ENCODE results near the gene PLCB1.
A peak's percentile ranks its signal among the peaks of the same experiment; 100 is the strongest.

The PLCB1 gene

DNA sequence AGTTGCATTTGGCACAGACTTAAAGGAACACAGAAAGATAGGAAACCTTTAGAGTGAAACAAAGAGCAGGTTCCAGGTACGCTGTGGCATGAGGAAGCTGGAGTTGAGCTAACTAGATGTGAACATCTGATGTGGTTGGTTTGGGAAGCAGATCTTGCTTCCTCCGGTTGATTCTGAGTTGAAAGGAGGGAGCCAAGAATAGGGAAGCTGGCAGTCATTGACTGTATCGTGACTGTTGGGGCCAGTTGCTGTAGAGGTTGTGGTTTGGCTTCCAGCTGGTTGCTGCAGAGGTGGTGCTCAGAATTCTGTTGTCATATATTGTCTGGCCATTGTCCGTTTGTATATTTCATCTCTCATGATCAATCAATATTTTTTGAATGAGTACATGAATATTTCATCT lies 325.9 kb downstream of the PLCB1 start:
- DNase-seq, result no peak

- no peak for DNase-seq
Measured at GRCh38 chr20:8461186-8461585, 329.1 kb downstream of the PLCB1 start.

GRCh38 chr20:8464368-8464767 lies 332.3 kb downstream of the PLCB1 start:
- DNase-seq, result no peak

GRCh38 chr20:8466781-8467180 lies 334.7 kb downstream of the PLCB1 start:
- peak; percentile 61 for DNase-seq

- no peak for DNase-seq
Measured at GRCh38 chr20:8470156-8470555, 338.1 kb downstream of the PLCB1 start.

DNA sequence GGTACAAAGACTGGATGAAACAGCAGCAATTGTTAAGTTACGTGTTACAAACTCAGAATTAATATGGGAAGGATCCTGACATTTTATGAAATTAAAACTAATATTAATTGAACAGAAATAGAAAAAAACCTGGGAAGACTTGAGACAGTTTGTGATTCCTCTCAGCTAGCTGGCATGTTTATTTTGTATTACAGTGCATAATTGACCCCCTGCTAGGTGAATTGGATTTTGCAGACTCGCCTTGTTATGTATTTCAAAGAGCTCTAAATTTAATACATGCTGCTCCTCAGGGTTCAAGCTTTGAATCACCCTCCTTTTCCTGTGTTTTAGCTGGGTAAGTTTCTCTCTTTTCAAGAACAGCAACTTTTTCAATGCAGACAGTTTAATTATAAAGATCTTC lies 339.4 kb downstream of the PLCB1 start:
- no peak for DNase-seq

- DNase-seq, result peak; percentile 4
Measured at GRCh38 chr20:8473459-8473858, 341.4 kb downstream of the PLCB1 start.

- no peak for DNase-seq
Measured at GRCh38 chr20:8474027-8474668, 342.1 kb downstream of the PLCB1 start.

GRCh38 chr20:8476021-8476420 lies 344.0 kb downstream of the PLCB1 start:
- no peak for DNase-seq

- DNase-seq, result no peak
Measured at GRCh38 chr20:8480597-8480996, 348.5 kb downstream of the PLCB1 start.

DNA sequence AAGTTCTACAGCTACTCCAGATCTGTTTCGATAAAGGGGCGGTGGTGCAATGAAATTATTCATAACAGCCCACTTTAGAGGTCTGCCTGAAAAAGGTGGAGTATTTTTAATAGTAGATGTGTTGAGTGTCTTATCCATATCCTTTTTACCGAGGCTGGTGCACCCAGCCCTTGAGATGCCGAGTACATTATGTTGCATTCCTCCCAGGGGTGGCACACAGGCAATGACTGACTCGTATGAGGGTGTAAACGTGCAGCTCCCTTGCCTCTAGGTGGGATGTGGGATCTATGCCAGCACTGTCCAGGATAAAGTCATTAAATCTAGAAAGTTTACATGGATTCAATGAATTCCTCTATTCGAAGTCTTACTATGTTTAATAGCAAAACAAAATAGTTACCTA lies 355.6 kb downstream of the PLCB1 start:
- DNase-seq, result no peak

DNA sequence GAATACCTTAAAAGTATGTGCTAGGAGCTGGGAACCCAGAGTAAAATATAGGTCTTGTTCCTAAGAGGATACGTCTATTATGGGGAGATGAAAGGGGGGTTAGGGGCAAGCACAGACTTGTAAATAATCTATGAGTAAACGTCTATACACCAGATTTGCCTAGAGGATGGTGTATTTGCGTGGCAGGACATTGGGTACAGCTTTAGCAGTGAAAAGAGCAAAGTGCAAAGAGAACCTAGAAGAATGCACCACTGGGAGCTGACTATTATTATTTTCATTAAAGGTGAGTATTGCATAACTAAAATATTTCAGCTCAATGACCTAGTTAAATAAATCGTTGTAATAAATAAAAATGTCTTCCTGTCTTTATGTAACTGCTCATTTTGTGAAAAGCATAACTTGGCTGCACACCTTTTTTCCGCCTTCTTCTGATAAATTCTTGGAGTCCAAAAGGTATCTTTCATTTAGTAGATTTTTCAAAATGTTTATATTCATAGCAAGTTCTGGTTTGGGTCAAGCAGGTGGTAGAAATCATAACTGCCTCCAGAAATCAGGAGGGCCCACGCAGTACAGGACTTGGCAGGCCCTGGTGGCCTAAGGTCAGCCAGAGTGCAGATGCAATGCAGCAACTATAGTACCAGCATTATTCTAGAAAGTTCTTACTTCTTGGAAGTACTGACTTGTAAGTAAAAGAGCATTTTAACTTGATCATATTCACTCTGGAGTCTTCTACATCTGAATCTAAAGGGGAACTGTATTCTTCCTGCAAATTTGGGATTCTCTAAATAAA lies 357.2 kb downstream of the PLCB1 start:
- DNase-seq, result no peak

- no peak for DNase-seq
Measured at GRCh38 chr20:8490076-8490830, 358.2 kb downstream of the PLCB1 start.

GRCh38 chr20:8492173-8492572 lies 360.1 kb downstream of the PLCB1 start:
- no peak for DNase-seq

DNA sequence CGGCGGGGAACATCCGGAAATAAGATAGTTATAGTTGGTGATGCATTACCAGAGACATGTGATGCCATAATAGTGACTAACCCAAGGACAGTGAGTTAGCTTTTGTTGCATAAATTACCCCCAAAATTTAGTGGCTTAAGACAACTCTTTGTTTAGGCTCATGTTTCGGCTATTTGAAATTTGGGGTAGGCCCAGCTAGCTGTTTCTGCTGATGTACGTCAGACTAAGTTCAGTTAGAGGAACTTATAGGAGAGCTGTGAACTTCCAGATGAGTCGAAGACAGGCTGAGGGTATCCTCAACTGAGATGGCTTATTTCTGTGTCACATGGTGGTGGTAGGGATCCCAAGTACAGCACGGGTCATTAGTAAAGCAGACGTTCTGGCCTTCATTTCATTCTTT lies 366.5 kb downstream of the PLCB1 start:
- no peak for DNase-seq

DNA sequence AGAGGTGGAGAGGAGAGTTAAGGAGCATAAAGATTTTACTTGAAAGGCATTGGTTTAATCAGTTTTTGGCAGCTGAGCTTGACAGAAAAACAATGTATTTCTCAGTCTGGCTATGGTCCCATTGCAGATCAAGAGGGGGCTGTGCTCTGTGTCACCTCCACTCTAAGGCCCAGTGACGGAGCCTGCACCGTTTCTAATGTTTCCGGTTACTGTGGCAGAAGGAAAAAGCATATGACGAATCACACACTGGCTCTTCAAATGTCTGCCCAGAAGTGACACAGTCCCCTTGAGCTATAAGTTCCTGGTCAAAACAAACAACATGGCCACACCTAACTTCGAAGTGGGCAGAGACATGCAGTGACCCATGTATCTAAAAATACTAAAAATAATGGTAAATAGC lies 372.0 kb downstream of the PLCB1 start:
- no peak for DNase-seq

DNA sequence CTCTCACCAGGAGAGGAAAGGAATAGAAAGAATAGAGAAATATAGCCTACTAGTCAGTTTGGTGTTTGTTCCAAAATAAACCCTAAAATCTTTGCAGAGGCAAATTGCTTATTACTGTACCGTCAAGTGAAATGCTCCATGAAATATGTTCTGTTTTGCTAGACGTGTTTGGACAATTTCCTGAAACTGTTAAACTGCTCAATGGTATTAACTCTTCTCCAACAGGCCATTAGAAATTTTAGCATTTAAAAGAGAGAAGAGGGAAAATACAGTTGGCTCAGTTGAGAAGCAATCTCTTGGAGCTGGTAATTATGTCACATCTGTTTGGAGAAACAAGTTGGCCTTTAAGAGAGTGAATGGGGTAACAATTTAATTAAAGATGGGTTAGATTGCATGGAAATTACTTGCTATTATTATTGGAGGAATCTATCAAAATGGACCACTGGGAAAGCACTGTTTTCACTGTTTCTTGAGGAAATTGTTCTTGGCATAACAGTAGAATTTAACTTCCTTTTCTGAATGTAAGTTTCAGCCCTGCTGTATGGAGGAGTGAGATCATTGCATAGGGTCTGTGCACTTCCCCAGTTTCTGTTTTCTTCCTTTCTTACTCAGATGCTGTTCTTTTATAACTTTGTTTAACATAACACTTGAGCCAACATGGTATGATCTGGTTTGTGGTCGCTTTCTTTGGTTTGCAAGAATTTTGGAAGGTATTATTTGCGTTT lies 373.6 kb downstream of the PLCB1 start:
- DNase-seq, result no peak

- no peak for DNase-seq
Measured at GRCh38 chr20:8507231-8507630, 375.2 kb downstream of the PLCB1 start.

GRCh38 chr20:8509809-8510208 lies 377.7 kb downstream of the PLCB1 start:
- DNase-seq, result no peak

DNA sequence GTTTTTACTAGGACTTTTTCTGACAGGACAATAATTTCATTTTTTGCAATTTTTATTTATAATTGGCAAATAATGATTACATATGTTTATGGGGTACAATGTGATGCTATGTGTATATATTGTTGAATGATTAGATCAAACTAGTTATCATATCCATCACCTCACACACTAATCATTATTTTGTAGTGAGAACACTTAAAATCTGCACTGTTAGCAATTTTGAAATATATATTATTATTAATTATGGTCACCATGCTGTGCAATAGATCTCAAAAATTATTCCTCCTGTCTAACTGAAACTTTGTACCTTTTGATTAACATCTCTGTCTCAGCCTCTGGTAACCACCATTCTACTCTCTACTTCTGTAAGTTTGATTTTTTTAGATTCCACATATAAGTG lies 378.7 kb downstream of the PLCB1 start:
- no peak for DNase-seq

GRCh38 chr20:8512003-8512402 lies 379.9 kb downstream of the PLCB1 start:
- DNase-seq, result no peak

DNA sequence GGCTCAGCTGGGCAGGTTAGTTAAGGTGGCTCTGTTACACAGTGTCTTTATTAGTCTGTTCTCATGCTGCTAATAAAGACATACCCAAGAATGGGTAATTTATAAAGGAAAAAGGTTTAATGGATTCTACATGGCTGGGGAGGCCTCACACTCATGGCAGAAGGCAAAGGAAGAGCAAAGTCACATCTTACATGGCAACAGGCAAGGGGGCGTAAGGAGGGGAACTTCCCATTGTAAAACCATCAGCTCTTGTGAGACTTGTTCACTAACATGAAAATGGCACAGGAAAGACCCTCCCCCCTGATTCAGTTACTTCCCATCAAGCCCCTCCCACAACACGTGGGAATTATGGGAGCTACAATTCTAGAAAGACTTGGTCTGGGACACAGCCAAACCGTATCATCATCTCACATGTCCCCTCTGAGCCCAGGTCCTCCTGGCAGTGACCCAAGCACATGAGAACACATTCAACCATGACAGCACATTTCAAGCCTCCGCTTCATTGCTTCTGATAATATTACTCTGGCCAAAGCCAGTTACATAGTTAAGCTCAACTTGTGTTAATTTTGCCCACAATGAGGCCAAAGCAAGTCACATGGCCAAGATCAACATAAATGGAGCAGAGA lies 383.9 kb downstream of the PLCB1 start:
- no peak for DNase-seq

DNA sequence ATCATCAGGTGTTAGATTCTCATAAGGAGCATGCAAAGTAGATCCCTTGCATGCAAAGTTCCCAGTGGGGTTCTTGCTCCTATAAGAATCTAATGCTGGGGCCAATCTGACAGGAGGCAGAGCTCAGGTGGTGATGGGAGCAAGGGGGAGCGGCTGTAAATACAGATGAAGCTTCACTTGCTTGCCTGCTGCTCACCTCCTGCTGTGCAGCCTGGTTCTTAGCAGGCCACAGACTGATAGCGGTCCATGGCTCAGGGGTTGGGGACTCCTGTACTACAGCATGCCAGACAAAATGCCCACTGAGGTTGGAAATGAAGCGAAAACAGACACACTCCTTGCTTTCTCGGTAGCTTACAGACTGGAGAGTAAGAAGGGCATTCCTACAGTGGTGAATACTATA lies 386.8 kb downstream of the PLCB1 start:
- DNase-seq, result no peak
